CD1c-positive myeloid dendritic cell (primary cell): Measurements from ENCODE around the gene SLC49A3.
A peak's percentile ranks its signal among the peaks of the same experiment; 100 is the strongest.
"Not testable (repeated sequence)": the region's sequence is repeated elsewhere in the genome, so short reads cannot be mapped to it uniquely, and the experiment has no call there.

Experiments
- DNase-seq: peaks from one replicate; pipeline ENCODE4 v3.0.0-alpha.2; 2016; ENCODE audit errors: extremely low spot score

The SLC49A3 gene

DNA sequence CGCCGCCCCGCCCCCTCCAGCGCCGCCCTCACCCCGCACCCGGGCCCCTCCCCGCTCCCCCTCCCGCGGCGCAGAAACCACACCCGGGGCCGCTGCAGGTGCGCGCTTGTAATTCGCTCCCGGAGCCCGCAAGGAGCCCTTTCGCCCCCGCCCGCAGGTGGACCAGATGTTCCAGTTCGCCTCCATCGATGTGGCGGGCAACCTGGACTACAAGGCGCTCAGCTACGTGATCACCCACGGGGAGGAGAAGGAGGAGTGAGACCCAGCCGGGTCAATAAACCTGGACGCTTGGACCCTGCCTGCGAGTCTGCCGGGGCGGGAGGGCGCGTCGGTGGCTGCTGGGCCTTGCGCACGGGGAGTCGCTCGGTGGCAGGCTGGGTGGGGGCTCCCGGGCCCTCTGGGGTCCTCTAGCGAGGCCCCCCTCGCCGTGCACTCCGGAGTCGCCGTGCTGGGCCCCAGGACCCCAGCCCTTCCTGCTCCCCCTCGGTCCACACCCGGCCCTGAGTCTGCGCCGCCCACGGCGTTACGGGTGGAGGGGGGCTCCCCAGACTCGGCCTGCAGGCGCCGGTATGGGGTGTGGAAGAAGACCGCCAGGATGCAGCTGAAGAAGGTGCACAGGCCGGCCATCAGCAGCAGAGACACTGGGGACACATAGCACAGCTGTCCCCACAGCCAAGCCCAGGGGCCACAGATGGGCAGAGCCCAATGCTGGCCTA, 7.1 kb downstream of the SLC49A3 start:
- no peak for DNase-seq

DNA sequence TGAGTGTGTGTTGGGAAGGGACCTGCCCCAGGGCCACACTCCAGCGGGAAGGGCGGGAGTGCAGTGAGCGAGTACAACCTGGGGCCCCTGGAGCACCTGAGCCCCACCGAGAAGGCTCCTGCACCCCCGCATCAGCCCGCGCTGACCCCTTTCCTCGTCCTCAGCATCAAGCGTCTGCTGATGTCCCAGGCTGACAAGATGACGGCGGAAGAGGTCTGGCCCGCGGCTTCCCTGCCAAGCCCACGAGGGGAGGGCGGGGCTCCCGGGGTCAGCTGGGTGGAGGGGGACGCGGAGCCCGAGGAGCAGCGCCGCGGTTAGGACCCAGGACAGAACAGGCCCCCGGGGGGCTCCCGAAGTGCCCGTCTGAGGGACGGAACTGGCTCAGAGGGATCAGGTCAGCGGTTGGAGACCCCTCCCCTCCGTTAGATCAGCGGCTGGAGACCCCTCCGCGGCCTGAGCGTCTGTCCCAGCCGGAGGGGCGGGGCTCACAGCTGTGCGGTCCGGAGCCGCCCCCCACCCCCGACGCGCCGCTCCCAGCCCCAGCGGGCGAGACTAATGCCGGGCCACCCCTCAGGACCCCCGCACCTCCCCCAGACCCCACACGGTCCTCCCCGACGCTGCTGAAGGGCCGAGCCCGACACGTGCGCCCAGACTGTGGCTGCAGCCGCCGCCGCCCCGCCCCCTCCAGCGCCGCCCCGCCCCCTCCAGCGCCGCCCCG, 7.9 kb downstream of the SLC49A3 start:
- DNase-seq = peak; percentile 52

DNA sequence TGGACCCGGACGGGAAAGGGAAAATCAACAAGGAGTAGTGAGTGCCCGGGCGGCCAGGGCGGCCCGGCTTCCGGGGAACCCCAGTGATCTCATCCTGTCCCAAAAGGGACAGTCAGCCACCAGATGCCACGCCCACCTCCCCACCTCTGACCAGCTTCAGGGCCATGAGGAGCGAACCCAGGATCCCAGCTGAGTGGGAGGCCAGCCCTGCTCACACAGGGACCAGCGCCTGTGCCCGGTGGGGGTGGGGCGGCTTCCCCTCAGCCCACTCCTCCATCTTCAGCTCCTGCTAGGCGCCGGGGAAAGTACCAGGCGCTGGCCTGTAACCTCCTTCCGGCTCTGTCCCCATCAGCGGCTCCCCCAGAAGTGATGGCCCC, 8.4 kb downstream of the SLC49A3 start:
- peak; percentile 66 for DNase-seq

DNA sequence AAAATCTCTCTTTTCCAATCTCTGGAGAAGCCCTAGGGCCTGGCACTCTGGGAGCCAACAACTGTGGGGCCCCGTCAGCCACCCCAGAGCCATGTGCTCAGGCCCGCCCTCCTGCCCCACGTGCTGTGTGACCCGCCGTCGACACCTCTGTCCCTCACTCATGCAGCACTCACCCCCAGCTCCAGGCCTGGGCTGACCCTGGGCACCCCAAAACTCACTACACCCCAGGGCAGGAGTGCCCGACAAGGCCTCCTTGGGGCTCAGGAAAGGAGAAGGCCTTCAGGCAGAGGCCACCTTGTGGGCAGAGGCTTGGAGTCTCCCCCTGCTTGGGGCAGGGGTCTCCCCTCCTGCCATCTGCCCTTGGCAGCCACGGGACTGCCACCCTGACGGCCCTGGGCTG, 8.9 kb downstream of the SLC49A3 start:
- DNase-seq = no peak

DNA sequence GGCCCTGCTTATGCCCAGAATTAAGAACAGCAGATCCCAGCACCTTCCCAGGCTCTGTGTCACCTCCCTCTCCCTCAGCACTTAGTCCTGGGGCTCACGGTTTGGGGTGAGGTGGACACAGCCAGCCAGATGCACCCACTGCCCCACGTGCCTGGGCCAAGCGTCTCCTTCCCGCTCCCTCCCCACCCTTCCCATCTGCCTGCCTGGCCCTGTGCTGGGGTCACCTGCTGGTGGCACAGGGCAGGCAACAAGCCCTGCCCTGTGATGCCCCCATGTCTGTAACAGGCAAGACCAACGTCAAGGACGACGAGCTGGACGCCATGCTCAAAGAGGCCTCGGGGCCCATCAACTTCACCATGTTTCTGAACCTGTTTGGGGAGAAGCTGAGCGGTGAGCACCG, 9.3 kb downstream of the SLC49A3 start:
- DNase-seq = no peak

DNA sequence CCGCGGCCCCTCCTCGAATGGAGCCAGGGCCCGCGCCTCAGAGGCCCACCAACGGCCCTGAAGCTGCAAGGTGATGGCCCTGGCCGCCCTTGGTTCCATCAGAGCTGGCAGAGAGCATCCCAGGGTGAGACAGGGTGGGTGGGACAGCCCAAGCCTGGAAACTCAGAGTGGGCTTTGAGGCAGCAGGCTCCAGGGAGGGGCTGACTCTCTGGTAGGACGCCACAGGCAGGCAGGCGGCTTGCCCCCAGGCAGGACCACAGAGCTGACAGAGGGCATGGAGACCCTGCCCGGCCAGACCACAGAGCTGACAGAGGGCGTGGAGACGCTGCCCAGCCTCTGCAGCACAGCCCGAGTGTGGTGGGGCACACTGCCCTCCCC, 9.9 kb downstream of the SLC49A3 start:
- no peak for DNase-seq

DNA sequence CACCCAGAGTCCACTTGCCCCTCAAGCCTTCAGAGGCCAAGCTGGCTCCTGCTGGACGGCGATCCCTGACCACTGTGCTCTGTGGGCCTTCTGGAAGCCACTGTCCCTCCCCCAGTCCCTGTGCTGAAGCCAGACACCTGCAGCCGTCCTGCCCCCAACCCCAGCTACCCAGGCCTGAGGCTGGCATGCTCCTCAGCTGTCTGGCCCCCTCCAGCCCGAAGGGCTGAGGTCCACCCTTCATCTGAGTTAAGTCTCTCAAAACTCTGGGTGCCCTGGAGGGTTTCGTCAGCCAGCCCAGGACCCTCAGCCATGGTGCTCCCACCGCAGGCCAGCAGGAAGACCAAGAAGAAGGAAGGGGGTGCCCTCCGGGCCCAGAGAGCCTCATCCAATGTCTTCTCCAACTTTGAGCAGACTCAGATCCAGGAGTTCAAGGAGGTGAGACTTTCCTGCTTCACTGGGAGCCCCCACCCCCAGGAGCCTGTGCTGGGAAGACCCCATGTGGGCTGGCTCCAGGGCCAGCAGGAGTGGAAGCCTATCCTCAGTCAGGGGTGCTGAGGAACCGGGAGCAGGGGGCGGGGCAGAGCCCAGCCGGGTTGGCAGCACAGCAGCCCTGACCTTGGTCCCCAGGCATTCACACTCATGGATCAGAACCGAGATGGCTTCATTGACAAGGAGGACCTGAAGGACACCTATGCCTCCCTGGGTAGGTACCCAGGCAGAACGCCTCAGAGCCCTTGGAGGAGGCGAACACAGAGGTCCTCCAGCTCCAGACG, 10.4 kb downstream of the SLC49A3 start:
- DNase-seq = no peak

DNA sequence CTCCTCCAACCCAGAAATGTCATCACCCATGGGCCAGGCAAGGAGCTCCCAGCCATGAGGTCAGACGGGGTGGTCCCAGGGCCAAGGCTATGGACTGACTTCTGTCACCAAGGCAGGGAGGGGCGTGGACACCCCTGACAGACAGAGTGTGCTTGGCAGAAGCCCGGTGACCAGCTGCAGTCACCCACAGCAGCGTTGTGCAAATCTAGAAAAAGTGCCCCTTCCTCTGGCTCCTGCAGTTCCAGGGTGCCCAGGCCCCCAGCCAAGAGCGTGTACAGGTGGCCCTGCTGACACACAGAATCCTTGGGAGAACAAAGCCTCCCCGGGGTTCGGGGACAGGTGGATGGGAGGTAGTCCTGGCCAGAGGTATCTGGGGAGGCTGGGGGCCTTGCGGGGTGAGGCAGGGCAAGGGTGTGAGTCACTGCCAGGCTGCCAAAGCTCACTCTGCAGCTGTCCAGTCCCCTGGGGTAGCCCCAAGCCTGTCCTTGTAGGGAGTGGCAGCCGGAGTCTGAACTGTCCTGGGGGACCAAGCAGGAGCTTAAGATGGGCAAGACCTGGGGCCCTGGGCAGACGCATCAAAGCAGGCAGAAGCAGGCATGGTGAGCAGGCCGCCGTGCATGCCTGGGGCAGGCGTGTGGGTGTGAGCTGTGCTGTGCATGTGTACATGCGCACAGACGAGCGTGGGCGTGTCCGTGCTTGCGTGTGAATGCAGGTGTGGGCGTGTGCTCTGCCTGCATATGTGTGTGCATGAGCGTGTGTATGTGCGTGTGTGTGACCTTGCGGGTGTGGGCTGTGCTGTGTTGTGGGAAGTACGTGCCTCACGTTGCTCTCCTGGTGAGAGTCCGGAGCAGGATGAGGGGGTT, 11.3 kb downstream of the SLC49A3 start:
- peak; percentile 57 for DNase-seq

DNA sequence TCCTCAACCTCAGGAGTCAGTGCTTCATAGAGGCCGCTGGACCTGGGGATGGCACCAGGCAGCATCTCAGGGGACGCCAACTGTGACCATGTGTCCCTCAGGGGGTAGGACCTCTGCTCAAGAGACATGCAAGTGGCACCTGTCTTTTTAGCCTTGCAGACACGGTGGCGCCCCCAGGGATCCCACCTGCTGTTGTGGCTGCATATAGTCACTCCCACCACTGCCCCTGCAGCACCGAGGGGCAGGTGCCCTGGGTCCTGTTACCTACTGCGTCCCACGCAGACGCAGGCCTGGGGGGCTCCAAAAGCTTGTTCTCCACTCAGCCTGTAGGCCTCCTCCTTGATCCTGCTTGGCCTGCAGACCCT, 12.1 kb downstream of the SLC49A3 start:
- DNase-seq = no peak

DNA sequence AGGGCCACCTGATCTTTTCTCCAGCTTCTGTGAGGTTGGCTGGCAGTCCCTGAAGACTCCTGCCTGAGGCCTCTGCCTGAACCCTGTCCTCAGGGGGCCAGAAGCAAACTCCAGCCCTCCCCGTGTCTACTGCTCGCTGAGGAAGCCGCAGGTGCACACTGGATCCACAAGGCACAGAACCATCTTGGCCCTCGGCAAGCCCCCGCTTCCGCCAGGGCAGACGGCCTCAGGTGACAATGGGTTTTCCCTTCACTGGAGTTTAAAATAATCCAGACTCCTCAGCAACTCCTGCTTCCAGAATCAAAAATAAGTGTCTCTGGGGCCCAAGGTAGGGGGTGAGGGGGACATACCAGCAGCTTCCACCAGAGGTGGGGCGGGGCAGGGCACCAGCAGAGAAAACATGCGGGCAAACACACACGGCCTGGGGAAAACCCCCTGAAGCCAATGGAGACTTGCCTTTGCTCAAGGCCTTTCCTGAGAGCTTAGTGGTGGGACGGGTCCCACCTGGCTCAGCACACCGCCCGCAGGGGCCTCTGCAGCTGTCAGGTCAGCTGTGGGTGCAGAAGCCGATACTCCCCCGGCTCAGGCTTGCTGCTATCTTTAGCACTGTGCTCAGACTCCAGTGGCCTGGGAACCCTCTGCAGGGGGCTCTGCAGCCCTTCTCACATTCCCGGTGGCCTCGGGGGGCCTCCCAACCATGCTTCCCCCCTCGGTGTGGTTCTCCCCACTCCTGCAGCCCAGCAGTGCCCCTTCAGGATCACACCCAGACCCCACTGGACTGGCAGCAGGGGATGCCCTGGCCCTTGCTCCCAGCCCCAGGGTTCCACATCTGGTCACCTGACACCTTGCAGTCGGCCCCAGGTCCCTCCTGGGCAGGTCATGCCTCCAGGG, 12.7 kb downstream of the SLC49A3 start:
- DNase-seq = no peak

DNA sequence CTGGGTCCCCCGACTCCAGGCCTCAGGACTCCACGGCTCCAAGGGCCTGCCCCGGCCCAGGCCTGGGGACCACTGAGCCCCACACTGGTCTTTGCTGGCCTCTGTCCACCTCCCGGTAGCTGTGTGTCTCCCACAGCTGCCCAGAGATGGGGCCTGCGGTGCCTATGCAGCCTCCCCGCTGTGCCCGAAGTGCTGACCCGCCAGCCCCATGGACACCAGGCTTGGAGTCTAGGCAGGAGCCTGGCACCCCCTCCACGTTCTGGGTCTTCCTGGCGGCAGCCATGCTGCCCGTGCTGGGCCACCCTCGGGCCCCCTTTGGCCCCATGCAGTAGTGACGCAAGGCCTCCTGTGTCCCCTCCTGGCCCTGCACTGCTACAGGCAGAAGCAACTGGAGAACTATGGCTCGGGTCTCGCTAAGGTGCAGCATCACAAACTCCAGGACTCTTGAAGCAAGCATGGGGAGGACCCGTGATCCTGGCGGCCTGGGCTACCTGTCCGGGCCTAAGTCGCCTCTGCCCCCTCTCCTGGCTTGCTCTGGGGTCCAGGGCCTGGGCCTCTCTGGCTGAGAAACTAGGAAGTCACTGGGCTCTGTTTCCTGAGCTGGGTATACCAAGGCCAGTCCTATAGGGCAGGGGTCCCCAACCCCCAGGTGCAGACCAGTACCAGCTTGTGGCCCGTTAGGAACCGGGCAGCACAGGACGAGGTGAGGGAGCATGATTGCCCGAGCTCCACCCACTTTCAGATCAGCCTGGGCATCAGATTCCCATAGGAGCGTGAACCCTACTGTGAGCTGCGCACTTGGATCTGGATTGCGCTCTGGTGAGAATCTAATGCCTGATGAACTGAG, 13.7 kb downstream of the SLC49A3 start:
- no peak for DNase-seq

DNA sequence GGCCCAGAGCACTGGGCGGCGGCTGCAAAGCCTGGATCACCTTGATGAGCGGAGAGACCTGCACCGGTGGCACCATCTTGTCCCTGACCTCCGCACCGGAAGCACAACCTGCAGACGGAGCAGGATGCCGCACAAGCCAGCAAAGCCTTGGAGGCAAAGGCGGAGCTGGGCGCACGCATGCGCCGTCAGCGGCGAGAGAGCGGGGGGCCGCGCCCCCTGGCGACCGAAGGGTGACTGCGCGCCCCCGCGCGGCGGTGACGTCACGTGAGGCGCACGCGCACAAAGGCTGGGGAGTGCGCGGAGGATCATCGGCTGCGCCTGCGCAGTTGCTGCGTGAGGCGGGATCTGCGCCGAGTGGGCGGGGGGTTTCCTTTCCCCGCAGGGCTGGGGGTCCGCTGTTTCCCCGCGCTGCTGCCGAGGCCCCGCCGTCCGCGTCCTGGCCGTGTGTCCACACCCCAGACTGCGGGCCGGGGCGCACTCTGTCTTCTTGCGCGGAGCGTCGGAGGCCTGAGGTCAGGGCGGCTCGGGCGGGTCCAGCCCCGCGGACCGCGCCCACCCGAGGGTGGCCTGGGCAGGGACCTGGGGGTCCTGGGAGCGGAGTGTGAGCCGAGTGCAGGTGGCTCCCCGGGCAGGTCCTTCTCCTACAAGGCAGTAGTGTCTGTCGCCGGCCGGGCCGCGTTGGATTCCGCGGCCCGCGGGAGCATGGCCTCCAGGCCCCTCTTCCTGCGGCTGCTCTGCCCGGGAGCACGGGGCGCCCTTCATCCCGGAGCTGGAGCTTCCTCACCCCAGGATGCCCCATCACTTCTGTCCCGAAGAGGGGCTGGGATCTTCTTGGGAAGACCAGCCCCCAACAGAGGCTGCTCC, 14.5 kb downstream of the SLC49A3 start, which contains the start of the genes ATP5ME and MYL5:
Gene ATP5ME (minus strand): TSS at position 105 of the 864 bp plus-strand sequence. CDS start 29 bp downstream, at position 76.
Gene MYL5 (plus strand): TSS at position 371 of the 864 bp plus-strand sequence. CDS start 3,485 bp downstream, outside the sequence.
- peak; percentile 99 for DNase-seq

DNA sequence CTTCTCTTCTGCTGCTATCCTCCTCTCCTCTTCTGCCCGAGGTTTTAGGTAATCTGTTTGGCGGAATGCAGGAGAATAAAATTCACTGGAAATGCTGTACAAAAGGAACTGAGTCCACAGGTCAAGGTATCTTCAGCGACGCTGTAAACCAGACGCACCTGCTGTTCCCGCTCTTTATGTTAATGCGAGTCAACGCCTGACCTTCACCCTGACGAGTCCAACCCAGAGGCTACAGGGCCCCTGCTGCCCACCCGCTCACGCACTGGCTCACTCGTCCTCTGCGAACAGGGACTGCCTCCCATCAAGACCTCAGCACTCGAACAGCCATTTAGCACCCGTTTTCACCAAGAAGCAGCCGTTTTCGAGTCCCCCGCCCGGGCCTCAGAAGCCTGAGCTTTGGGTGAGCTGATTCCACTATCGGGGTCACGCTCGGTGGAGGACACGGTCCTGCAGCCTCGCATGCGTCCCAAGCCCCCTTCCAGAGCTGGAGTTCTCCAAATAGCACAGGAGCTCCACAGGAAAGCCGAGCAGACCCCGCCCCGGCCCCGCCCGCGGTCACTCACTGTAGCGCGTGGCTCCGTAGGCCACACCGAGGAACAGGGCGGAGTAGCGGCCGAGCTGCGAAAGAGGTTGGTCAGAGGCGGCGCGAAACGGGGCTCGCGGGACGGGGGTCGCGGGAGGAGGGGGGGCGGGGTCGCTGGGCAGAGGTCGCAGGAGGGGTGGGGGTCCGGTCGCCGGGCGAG, 15.4 kb downstream of the SLC49A3 start:
- peak; percentile 47 for DNase-seq

DNA sequence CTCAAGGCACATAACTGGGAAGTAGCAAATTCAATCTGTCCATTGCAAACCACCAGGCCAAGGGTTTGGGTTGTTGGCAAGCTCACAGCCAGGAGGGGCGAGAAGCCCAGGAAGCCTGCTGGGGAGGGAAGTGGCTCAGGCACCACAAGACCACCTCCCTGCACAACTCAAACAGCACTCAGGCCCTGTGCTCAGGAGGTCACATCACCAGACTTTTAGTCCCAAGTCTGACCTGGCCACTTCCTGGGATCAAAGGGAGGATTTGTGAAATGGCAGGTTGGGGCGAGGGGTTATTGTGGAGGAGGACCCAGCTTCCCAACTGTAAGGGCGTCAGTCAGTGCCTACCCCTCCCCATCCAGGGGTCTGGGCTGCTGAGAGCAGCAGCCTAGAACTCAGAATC, 17.2 kb downstream of the SLC49A3 start:
- no peak for DNase-seq

DNA sequence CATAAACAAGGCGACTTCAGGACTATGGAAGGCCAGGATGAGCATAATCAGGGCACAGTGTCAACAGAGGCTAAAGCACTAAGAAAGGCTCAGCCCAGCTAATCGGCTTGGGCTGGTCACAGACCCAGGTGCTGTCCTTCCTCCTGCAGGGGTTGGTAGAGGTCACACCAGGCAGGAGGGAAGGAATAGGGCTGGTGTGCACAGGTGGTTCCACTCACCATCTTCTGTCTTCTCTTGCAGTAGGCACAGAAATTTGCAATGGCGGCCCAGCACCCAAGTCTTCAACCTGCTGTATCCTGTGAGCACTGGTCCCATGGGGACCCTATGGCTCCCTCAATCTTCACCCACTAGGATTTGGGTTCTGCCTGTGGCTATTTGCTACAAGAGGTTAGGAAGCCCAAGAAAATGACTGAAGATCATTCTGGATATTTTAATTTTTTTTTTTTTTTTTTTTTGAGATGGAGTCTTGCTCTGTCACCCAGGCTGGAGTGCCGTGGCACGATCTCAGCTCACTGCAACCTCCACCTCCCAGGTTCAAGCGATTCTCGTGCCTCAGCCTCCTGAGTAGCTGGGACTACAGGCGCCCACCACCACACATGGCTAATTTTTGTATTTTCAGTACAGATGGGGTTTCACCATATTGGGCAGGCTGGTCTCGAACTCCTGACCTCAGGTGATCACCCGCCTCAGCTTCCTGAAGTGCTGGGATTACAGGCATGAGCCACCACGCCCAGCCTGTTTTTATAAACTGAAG, 19.0 kb downstream of the SLC49A3 start:
- not testable (repeated sequence) for DNase-seq

DNA sequence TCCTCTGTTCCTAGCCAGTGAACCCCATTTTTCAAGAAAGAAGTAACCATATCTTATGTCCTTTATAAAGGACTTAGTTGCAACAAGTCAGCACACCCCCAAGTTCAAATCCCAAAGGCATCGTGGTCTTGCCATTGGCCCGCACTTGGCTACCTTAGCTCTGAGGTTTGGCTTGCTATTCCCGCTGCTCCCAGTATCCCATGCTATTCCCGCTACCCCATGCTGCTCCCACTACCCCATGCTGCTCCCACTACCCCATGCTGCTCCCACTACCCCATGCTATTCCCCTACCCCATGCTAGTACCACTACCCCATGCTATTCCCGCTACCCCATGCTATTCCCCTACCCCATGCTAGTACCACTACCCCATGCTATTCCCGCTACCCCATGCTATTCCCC, 20.7 kb downstream of the SLC49A3 start:
- not testable (repeated sequence) for DNase-seq

DNA sequence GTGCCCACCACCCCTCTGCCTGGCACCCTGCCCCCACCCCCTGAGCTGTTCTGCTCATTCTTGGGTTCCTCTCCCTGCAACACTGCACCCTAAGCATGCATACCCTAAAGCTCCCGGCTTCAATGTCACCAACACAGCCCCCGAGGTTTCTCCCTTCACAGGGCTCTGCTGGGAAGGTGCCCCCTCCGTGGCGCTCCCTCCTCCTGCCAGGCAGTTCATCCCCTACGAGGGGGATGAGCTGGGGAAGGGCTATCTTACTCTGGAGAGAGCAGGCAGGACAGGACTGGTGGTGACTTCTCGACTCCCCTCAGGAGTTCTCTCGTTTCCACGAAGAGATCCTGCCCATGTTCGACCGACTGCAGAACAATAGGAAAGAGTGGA, 21.4 kb downstream of the SLC49A3 start:
- no peak for DNase-seq
